DOHH2 (cell line): ENCODE measurements around the gene VPS8.

Source experiments
- EZH2phosphoT487 ChIP-seq: fragments of 200-600 bp; sonication (generic); IDR thresholded peaks from 2 replicates; pipeline ENCODE4 v1.6.1; 2017; ENCODE audit warnings: borderline replicate concordance, mild to moderate bottlenecking, antibody characterized with exemption, low read length, moderate library complexity, mixed read lengths
- TF ChIP-seq, protein P1 (sequence below): fragments of 200-600 bp; sonication (generic); IDR thresholded peaks from one replicate; pipeline ENCODE4 v1.5.1; 2014; ENCODE audit warnings: antibody characterized with exemption, mild to moderate bottlenecking, low read depth, low read length; ENCODE audit not compliant: poor library complexity, severe bottlenecking

DNA sequence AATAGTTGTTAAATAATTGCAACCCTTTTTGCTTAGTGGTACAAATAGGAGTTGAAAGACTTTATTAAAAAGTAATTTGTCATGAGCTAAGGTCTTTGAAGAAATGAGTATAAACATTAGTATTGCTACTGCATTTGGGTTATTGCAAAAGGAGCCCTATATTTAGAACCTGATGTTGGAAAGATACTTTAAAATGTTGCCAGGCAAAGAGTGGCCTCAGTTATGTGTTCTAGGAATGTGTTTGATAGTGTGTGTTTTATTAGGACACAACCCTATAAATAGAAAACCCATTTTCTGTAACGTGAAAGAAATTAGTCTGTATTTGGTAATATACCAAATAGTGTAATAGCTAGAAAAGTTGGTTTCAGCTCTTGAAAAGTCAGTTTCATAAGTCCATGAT is 10.7 kb downstream of the VPS8 start:
- TF ChIP-seq, protein P1, sequence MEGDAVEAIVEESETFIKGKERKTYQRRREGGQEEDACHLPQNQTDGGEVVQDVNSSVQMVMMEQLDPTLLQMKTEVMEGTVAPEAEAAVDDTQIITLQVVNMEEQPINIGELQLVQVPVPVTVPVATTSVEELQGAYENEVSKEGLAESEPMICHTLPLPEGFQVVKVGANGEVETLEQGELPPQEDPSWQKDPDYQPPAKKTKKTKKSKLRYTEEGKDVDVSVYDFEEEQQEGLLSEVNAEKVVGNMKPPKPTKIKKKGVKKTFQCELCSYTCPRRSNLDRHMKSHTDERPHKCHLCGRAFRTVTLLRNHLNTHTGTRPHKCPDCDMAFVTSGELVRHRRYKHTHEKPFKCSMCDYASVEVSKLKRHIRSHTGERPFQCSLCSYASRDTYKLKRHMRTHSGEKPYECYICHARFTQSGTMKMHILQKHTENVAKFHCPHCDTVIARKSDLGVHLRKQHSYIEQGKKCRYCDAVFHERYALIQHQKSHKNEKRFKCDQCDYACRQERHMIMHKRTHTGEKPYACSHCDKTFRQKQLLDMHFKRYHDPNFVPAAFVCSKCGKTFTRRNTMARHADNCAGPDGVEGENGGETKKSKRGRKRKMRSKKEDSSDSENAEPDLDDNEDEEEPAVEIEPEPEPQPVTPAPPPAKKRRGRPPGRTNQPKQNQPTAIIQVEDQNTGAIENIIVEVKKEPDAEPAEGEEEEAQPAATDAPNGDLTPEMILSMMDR, result no peak
- TF ChIP-seq EZH2phosphoT487, result no peak
